IMR-90 (cell line): ENCODE measurements around the gene TMEM131L. TPM values are rescaled to one million over a fixed set of nuclear protein-coding genes. Genes with fewer than 3 reads are reported as not detected.

ENCODE experiments used
- ATAC-seq: fragments of 200-7000 bp; cut with Tn5 transposase; 2 replicates; pipeline ENCODE4 v1.9.1; 2020; ENCODE audit warnings: low read depth, mild to moderate bottlenecking, moderate library complexity
- BruUV-seq: library from RNA; stranded (reverse); fragments of 400-500 nt; replicated peaks from 2 replicates; lab custom pipeline; 2021; lab: Mats Ljungman, UMichigan
- CTCF ChIA-PET: fragments of 300-600 bp; formaldehyde crosslinking; extraction: SDS; loops from one replicate; lab custom pipeline; 2021; ENCODE audit warnings: antibody characterized with exemption; lab: Yijun Ruan, JAX
- POLR2A ChIA-PET: fragments of 300-600 bp; sonication (Branson Sonifier 250); formaldehyde crosslinking; loops from one replicate; lab custom pipeline; 2022; ENCODE audit warnings: antibody characterized with exemption; ENCODE audit not compliant: unreplicated experiment; lab: Charles Lee
- DNase-seq: peaks from one replicate; pipeline ENCODE4 v3.0.0; 2013
- H2AFZ ChIP-seq: replicated peaks from 2 replicates; pipeline ENCODE3; 2013; ENCODE audit warnings: low read length, mild to moderate bottlenecking; ENCODE audit not compliant: poor library complexity
- H2AK5ac ChIP-seq: 2 replicates; pipeline ENCODE4 v1.6.1; 2013; ENCODE audit warnings: low read depth, low read length, inconsistent platforms
- H2AK9ac ChIP-seq: replicated peaks from 2 replicates; pipeline ENCODE3; 2013; ENCODE audit warnings: mild to moderate bottlenecking, low read depth, low read length, moderate library complexity; ENCODE audit not compliant: poor library complexity
- H2BK120ac ChIP-seq: 2 replicates; pipeline ENCODE4 v1.6.1; 2013; ENCODE audit warnings: low read depth, low read length, inconsistent platforms
- H2BK15ac ChIP-seq: 3 replicates; pipeline ENCODE4 v1.6.1; 2013; ENCODE audit warnings: low read depth, low read length, inconsistent platforms
- H2BK20ac ChIP-seq: 2 replicates; pipeline ENCODE4 v1.6.1; 2013; ENCODE audit warnings: low read depth, mild to moderate bottlenecking, inconsistent platforms, low read length, moderate library complexity
- H2BK5ac ChIP-seq: 2 replicates; pipeline ENCODE4 v1.6.1; 2013; ENCODE audit warnings: mild to moderate bottlenecking, low read depth, low read length, inconsistent platforms; ENCODE audit not compliant: poor library complexity, severe bottlenecking
- H3K14ac ChIP-seq: replicated peaks from 2 replicates; pipeline ENCODE4 v1.6.1; 2013; ENCODE audit warnings: low read depth, low read length, inconsistent platforms
- H3K18ac ChIP-seq: 2 replicates; pipeline ENCODE4 v1.6.1; 2013; ENCODE audit warnings: low read depth, low read length, control low read depth
- H3K23ac ChIP-seq: 2 replicates; pipeline ENCODE4 v1.6.1; 2013; ENCODE audit warnings: low read depth, low read length, inconsistent platforms
- H3K27ac ChIP-seq: 2 replicates; pipeline ENCODE4 v1.5.1; 2013; ENCODE audit warnings: mild to moderate bottlenecking, control low read depth, low read length; ENCODE audit not compliant: insufficient read depth
- H3K27me3 ChIP-seq: 2 replicates; pipeline ENCODE4 v1.6.1; 2013; ENCODE audit warnings: low read length; ENCODE audit not compliant: control insufficient read depth, insufficient read depth
- H3K36me3 ChIP-seq: 2 replicates; pipeline ENCODE4 v1.6.1; 2013; ENCODE audit warnings: low read length, mixed read lengths; ENCODE audit not compliant: control insufficient read depth, insufficient read depth
- H3K4ac ChIP-seq: 2 replicates; pipeline ENCODE4 v1.6.1; 2013; ENCODE audit warnings: low read depth, low read length, inconsistent platforms
- H3K4me1 ChIP-seq: 2 replicates; pipeline ENCODE4 v1.6.1; 2013; ENCODE audit warnings: low read length, mixed read lengths; ENCODE audit not compliant: control insufficient read depth, insufficient read depth
- H3K4me2 ChIP-seq: 2 replicates; pipeline ENCODE4 v1.6.1; 2013; ENCODE audit warnings: low read depth, mild to moderate bottlenecking, control low read depth, low read length, moderate library complexity
- H3K4me3 ChIP-seq: 2 replicates; pipeline ENCODE4 v1.5.1; 2013; ENCODE audit warnings: low read depth, mild to moderate bottlenecking, control low read depth, low read length, moderate library complexity; ENCODE audit not compliant: insufficient read depth
- H3K56ac ChIP-seq: 2 replicates; pipeline ENCODE4 v1.6.1; 2013; ENCODE audit warnings: low read length, inconsistent platforms; ENCODE audit not compliant: insufficient read depth; ENCODE audit errors: extremely low read depth
- H3K79me1 ChIP-seq, 2 experiments: 2 replicates each; pipeline ENCODE4 v1.6.1; 2013; ENCODE audit warnings: low read length in 2 of 2, inconsistent platforms in 1 of 2, low read depth in 1 of 2
- H3K9ac ChIP-seq: 2 replicates; pipeline ENCODE4 v1.6.1; 2013; ENCODE audit warnings: low read depth, low read length, control low read depth
- H3K9me1 ChIP-seq: 2 replicates; pipeline ENCODE4 v1.6.1; 2013; ENCODE audit warnings: low read length, inconsistent platforms; ENCODE audit not compliant: insufficient read depth
- H3K9me3 ChIP-seq: 2 replicates; pipeline ENCODE4 v1.6.1; 2013; ENCODE audit warnings: low read length; ENCODE audit not compliant: control insufficient read depth, insufficient read depth
- H4K20me1 ChIP-seq: 2 replicates; pipeline ENCODE4 v1.6.1; 2013; ENCODE audit warnings: low read length, inconsistent platforms; ENCODE audit not compliant: insufficient read depth
- H4K5ac ChIP-seq: 2 replicates; pipeline ENCODE4 v1.6.1; 2013; ENCODE audit warnings: mild to moderate bottlenecking, low read depth, low read length, control low read depth
- H4K8ac ChIP-seq, 2 experiments: 2 replicates each; pipeline ENCODE4 v1.6.1; 2013; ENCODE audit warnings: low read depth in 2 of 2, low read length in 2 of 2, control low read depth in 1 of 2, inconsistent platforms in 1 of 2
- H4K91ac ChIP-seq: 2 replicates; pipeline ENCODE4 v1.6.1; 2013; ENCODE audit warnings: low read depth, low read length, inconsistent platforms; ENCODE audit not compliant: insufficient read depth
- BHLHE40 ChIP-seq: fragments of 150-350 bp; IDR thresholded peaks from 2 replicates; pipeline ENCODE4 v1.6.1; 2016; ENCODE audit warnings: mild to moderate bottlenecking, low read depth, low read length
- CEBPB ChIP-seq: IDR thresholded peaks from 2 replicates; pipeline ENCODE4 v1.6.1; 2012; ENCODE audit warnings: low read depth, low read length, improper control_type of control experiment
- CHD1 ChIP-seq: IDR thresholded peaks from 2 replicates; pipeline ENCODE4 v1.6.1; 2012; ENCODE audit warnings: low read depth, low read length, improper control_type of control experiment
- CTCF ChIP-seq: conservative IDR thresholded peaks from 2 replicates; pipeline ENCODE4 v1.5.1; 2012; ENCODE audit warnings: mild to moderate bottlenecking, low read depth, low read length, improper control_type of control experiment
- ELK1 ChIP-seq: fragments of 150-350 bp; IDR thresholded peaks from 2 replicates; pipeline ENCODE4 v1.6.1; 2016; ENCODE audit warnings: low read depth, mild to moderate bottlenecking, low read length, moderate library complexity, borderline replicate concordance
- FOS ChIP-seq: fragments of 150-350 bp; IDR thresholded peaks from 2 replicates; pipeline ENCODE4 v1.6.1; 2016; ENCODE audit warnings: low read depth, low read length
- MAFK ChIP-seq: IDR thresholded peaks from 2 replicates; pipeline ENCODE4 v1.6.1; 2012; ENCODE audit warnings: low read depth, low read length, improper control_type of control experiment
- MAZ ChIP-seq: IDR thresholded peaks from 2 replicates; pipeline ENCODE4 v1.6.1; 2012; ENCODE audit warnings: low read depth, mild to moderate bottlenecking, low read length, improper control_type of control experiment, moderate library complexity, borderline replicate concordance
- MXI1 ChIP-seq: IDR thresholded peaks from 2 replicates; pipeline ENCODE4 v1.6.1; 2012; ENCODE audit warnings: low read depth, mild to moderate bottlenecking, low read length, moderate library complexity, borderline replicate concordance
- POLR2A ChIP-seq: IDR thresholded peaks from 2 replicates; pipeline ENCODE4 v1.6.1; 2012; ENCODE audit warnings: mild to moderate bottlenecking, low read depth, low read length
- RCOR1 ChIP-seq: IDR thresholded peaks from 2 replicates; pipeline ENCODE4 v1.6.1; 2012; ENCODE audit warnings: mild to moderate bottlenecking, low read length, improper control_type of control experiment; ENCODE audit not compliant: insufficient replicate concordance
- RFX5 ChIP-seq: IDR thresholded peaks from 2 replicates; pipeline ENCODE4 v1.8.0; 2012; ENCODE audit warnings: low read depth, mild to moderate bottlenecking, low read length, moderate library complexity
- SMC3 ChIP-seq: fragments of 150-350 bp; IDR thresholded peaks from 2 replicates; pipeline ENCODE4 v1.6.1; 2016; ENCODE audit warnings: low read depth, mild to moderate bottlenecking, antibody characterized with exemption, low read length, moderate library complexity
- USF2 ChIP-seq: fragments of 150-350 bp; IDR thresholded peaks from 2 replicates; pipeline ENCODE4 v1.6.1; 2017; ENCODE audit warnings: mild to moderate bottlenecking, antibody characterized with exemption, low read length, low read depth
- WGBS, 2 experiments: methylation state at CpG; one replicate each; pipeline versions ENCODE4 v1.1.5 to v1.1.7; 2013; ENCODE audit warnings: missing lambda C conversion rate in 2 of 2; ENCODE audit not compliant: insufficient read length in 1 of 2; ENCODE audit errors: extremely low coverage in 2 of 2; 5-methylcytosine and 5-hydroxymethylcytosine counted together
- dilution Hi-C: fragments of 300-500 bp; cut with HindIII; formaldehyde crosslinking; loops from one replicate; pipeline ENCODE4 v1.14.3; 2018; ENCODE audit warnings: low sequenced_read_pairs; ENCODE audit not compliant: unreplicated experiment
- in situ Hi-C: fragments of 300-500 bp; cut with MboI; formaldehyde crosslinking; loops from 3 replicates; pipeline ENCODE4 v1.14.3; 2019; ENCODE audit warnings: low sequenced_read_pairs, inconsistent platforms, mixed read lengths
- intact Hi-C: fragments of 100-400 bp; cut with micrococcal nuclease; formaldehyde crosslinking; loops from 2 replicates; pipeline ENCODE4 v1.10.0; 2022
- polyA plus RNA-seq, 3 experiments: library from polyadenylated mRNA; depleted of rRNA; stranded (reverse); fragments of >200 nt; gene quantifications; 2 replicates each; pipeline ENCODE4 v1.2.3, GENCODE V29; 2012; ENCODE audit warnings: low replicate concordance in 1 of 3
- total RNA-seq: library from RNA; depleted of rRNA; stranded (reverse); fragments of >200 nt; gene quantifications from 2 replicates; pipeline ENCODE4 v1.2.3, GENCODE V29; 2012

Gene TMEM131L
- total and polyA plus RNA-seq, 2 of the 4 experiments (the other 2 are of a cell fraction), result 8.4 to 23.8 TPM

GRCh38 chr4:153539422-153539821, 73.3 kb downstream of the TMEM131L start:
- in situ Hi-C loops, result no loop called here
- Histone ChIP-seq H2AFZ (no peak overlapping the region), H3K4ac (no peak overlapping the region), H4K8ac (no peak overlapping the region), H4K20me1 (peaks cover 8% of the 10 kb centered on the region; the same call in 1 of the 2 replicates), H3K9me1 (peaks cover 11% of the 10 kb centered on the region), H2AK5ac (no peak overlapping the region), H3K9me3 (no peaks in the 10 kb centered on the region), H3K27me3 (no peaks in the 10 kb centered on the region), H3K4me3 (no peak overlapping the region), H3K14ac (no peak overlapping the region), H3K18ac (no peak overlapping the region), H3K27ac (no peak overlapping the region), H2BK120ac (no peak overlapping the region), H4K5ac (no peak overlapping the region), H2AK9ac (no peak overlapping the region), H3K23ac (no peak overlapping the region), H4K91ac (no peak overlapping the region), H2BK20ac (no peak overlapping the region), H2BK5ac (no peak overlapping the region), H3K4me1 (peaks cover 11% of the 10 kb centered on the region), H3K56ac (no peak overlapping the region), H3K4me2 (no peak overlapping the region), H3K9ac (no peak overlapping the region), H2BK15ac (no peak overlapping the region), H3K79me1 (peaks cover 19 to 21% of the 10 kb centered on the region in 2 experiments; a peak in 2 of 4 replicates), H3K36me3 (no peaks in the 10 kb centered on the region)
- dilution Hi-C loops, result no loop called here
- DNase-seq (no peak), ATAC-seq (no peak)
- no TSS peak for BruUV-seq
- CTCF ChIA-PET, result interaction anchor here (0.7 kb wide), 1 partner anchor 105 kb away, joined by 3 read pairs; no protein-coding TSS in a partner anchor
- no CpG with 5 or more reads among the region's 3 CpGs for WGBS, 2 experiments
- POLR2A ChIA-PET, result no interaction called here
- intact Hi-C loops, result no loop called here
- TF ChIP-seq RFX5 (no peak), CHD1 (no peak), FOS (no peak), RCOR1 (no peak), MXI1 (no peak), CEBPB (no peak), MAZ (no peak), CTCF (no peak), USF2 (no peak), POLR2A (no peak), SMC3 (no peak), MAFK (no peak), BHLHE40 (no peak), ELK1 (no peak)
